Parathyroid adenoma (tissue), 2 donors: ENCODE results near the gene MED20.

Experiments used
- H2AFZ ChIP-seq: fragments of 300-600 bp; sonication (generic); one replicate; pipeline ENCODE4 v1.7.0; 2017; ENCODE audit warnings: antibody characterized with exemption, mild to moderate bottlenecking
- H3K27ac ChIP-seq: fragments of 300-600 bp; sonication (generic); one replicate; pipeline ENCODE4 v1.7.0; 2017
- H3K27me3 ChIP-seq: fragments of 300-600 bp; sonication (generic); one replicate; pipeline ENCODE4 v1.7.0; 2017; ENCODE audit warnings: low read length; ENCODE audit not compliant: control insufficient read depth, insufficient read depth
- H3K36me3 ChIP-seq: fragments of 300-600 bp; sonication (generic); one replicate; pipeline ENCODE4 v1.7.0; 2017; ENCODE audit warnings: low read length; ENCODE audit not compliant: control insufficient read depth, insufficient read depth
- H3K4me1 ChIP-seq: fragments of 300-600 bp; sonication (generic); one replicate; pipeline ENCODE4 v1.7.0; 2017; ENCODE audit warnings: control low read depth
- H3K4me2 ChIP-seq: fragments of 300-600 bp; sonication (generic); one replicate; pipeline ENCODE4 v1.7.0; 2017; ENCODE audit warnings: low read length
- H3K4me3 ChIP-seq: fragments of 300-600 bp; sonication (generic); one replicate; pipeline ENCODE4 v1.7.0; 2017; ENCODE audit warnings: low read depth, low read length
- H3K79me2 ChIP-seq: fragments of 300-600 bp; sonication (generic); one replicate; pipeline ENCODE4 v1.7.0; 2017; ENCODE audit warnings: control low read depth
- H3K9ac ChIP-seq: fragments of 300-600 bp; sonication (generic); one replicate; pipeline ENCODE4 v1.7.0; 2017; ENCODE audit warnings: mild to moderate bottlenecking
- H3K9me3 ChIP-seq: fragments of 300-600 bp; sonication (generic); one replicate; pipeline ENCODE4 v1.7.0; 2017; ENCODE audit warnings: low read length; ENCODE audit not compliant: control insufficient read depth
- CTCF ChIP-seq: fragments of 300-600 bp; sonication (generic); IDR thresholded peaks from one replicate; pipeline ENCODE4 v1.7.0; 2017; ENCODE audit warnings: antibody characterized with exemption, mild to moderate bottlenecking
- donor health status: primary hyperparathyroidism.

Gene MED20

GRCh38 chr6:41877051-41877680, 43.8 kb downstream of the MED20 start:
- Histone ChIP-seq H3K79me2 (no peaks in the 10 kb centered on the region), H2AFZ (no peak overlapping the region), H3K36me3 (no peaks in the 10 kb centered on the region), H3K4me3 (no peak overlapping the region), H3K9me3 (no peaks in the 10 kb centered on the region), H3K4me1 (no peaks in the 10 kb centered on the region), H3K9ac (no peak overlapping the region), H3K27me3 (no peaks in the 10 kb centered on the region), H3K27ac (no peak overlapping the region), H3K4me2 (no peak overlapping the region)
- TF ChIP-seq CTCF = no peak

GRCh38 chr6:41874741-41875140, 46.2 kb downstream of the MED20 start:
- Histone ChIP-seq H2AFZ (no peak overlapping the region), H3K4me3 (no peak overlapping the region), H3K79me2 (no peaks in the 10 kb centered on the region), H3K4me2 (no peak overlapping the region), H3K36me3 (no peaks in the 10 kb centered on the region), H3K27ac (no peak overlapping the region), H3K9me3 (no peaks in the 10 kb centered on the region), H3K4me1 (no peaks in the 10 kb centered on the region), H3K9ac (no peak overlapping the region), H3K27me3 (no peaks in the 10 kb centered on the region)
- TF ChIP-seq CTCF = no peak

DNA sequence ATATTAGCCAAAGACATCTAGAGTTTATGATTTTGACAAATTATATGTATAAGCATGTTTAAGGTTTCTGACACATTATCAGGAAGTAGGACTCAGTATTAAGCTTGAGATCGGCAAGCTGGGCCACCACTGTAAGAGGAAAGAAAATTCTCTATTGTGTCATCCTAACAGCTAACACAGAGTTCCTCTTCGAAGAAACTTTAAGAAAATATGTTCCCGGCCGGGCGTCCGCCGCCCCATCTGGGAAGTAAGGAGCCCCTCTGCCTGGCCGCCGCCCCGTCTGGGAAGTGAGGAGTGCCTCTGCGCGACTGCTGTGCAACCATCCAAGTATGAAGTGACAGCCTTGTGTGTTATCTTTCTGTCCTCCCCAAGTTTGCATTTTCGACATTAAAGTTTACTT, 48.8 kb downstream of the MED20 start:
- no peak overlapping the region for H3K27ac ChIP-seq
- H3K4me2 ChIP-seq = no peak overlapping the region

GRCh38 chr6:41871691-41872090, 49.2 kb downstream of the MED20 start:
- no peaks in the 10 kb centered on the region for H3K36me3 ChIP-seq
- no peak for TF ChIP-seq CTCF
- H3K4me2 ChIP-seq = no peak overlapping the region
- no peak overlapping the region for H3K27ac ChIP-seq
- H3K79me2 ChIP-seq = no peaks in the 10 kb centered on the region
- no peaks in the 10 kb centered on the region for H3K27me3 ChIP-seq
- no peak overlapping the region for H3K4me3 ChIP-seq
- no peaks in the 10 kb centered on the region for H3K4me1 ChIP-seq
- H2AFZ ChIP-seq = no peak overlapping the region
- H3K9ac ChIP-seq = no peak overlapping the region
- H3K9me3 ChIP-seq = no peaks in the 10 kb centered on the region

More for the DNA sequence above, 48.8 kb downstream of the MED20 start:
- H2AFZ ChIP-seq = no peak overlapping the region
- no peaks in the 10 kb centered on the region for H3K79me2 ChIP-seq
- no peaks in the 10 kb centered on the region for H3K9me3 ChIP-seq
- no peak overlapping the region for H3K9ac ChIP-seq
- H3K4me3 ChIP-seq = no peak overlapping the region
- H3K27me3 ChIP-seq = no peaks in the 10 kb centered on the region
- TF ChIP-seq CTCF = no peak
- H3K36me3 ChIP-seq = no peaks in the 10 kb centered on the region
- H3K4me1 ChIP-seq = no peaks in the 10 kb centered on the region

GRCh38 chr6:41859356-41859755, 61.6 kb downstream of the MED20 start:
- peaks cover 2% of the 10 kb centered on the region for H3K79me2 ChIP-seq
- H3K4me1 ChIP-seq = no peaks in the 10 kb centered on the region
- no peak overlapping the region for H3K4me3 ChIP-seq
- no peaks in the 10 kb centered on the region for H3K9me3 ChIP-seq
- H3K4me2 ChIP-seq = no peak overlapping the region
- H3K27ac ChIP-seq = no peak overlapping the region
- H3K27me3 ChIP-seq = no peaks in the 10 kb centered on the region
- TF ChIP-seq CTCF = no peak
- H3K36me3 ChIP-seq = no peaks in the 10 kb centered on the region
- H3K9ac ChIP-seq = no peak overlapping the region
- H2AFZ ChIP-seq = no peak overlapping the region
